ENCODE data around the gene INTS14.
A peak's percentile ranks its signal among the peaks of the same experiment; 100 is the strongest.

The INTS14 gene

GRCh38 chr15:65610871-65611718, at the start of gene INTS14:
INTS14 (minus strand) TSS chr15:65611131; CDS start chr15:65607380, 3,751 bp downstream.
- TF ChIP-seq YY1 (IDR thresholded peaks at IDR 0.05; ENCODE audit: insufficient read depth, insufficient read length): no peak
- Histone ChIP-seq H3K27me3 (ENCODE audit: insufficient read depth, insufficient read length) (no peaks in the 10 kb centered on the region), H3K4me3 (ENCODE audit: insufficient read length, low read depth) (peak within 1 kb of the TSS; percentile 97), H3K4me1 (ENCODE audit: insufficient read depth, insufficient read length) (no peaks in the 10 kb centered on the region), H3K36me3 (ENCODE audit: insufficient read depth, insufficient read length, low read length) (peaks cover 18% of the 10 kb centered on the region), H3K9me3 (ENCODE audit: insufficient read depth, low read length) (no peaks in the 10 kb centered on the region), H3K9ac (ENCODE audit: insufficient read length, low read depth) (peak within 1 kb of the TSS; percentile 97)
- peak; percentile 96 for DNase-seq (ENCODE audit: low read depth, low spot score)

- no peaks in the 10 kb centered on the region for H3K4me1 ChIP-seq (ENCODE audit: insufficient read depth, insufficient read length)
- H3K9ac ChIP-seq (ENCODE audit: insufficient read length, low read depth): no peak overlapping the region
- no peak overlapping the region for H3K4me3 ChIP-seq (ENCODE audit: insufficient read length, low read depth)
- DNase-seq (ENCODE audit: low read depth, low spot score): no peak
- H3K27me3 ChIP-seq (ENCODE audit: insufficient read depth, insufficient read length): no peaks in the 10 kb centered on the region
- no peak for TF ChIP-seq ZNF274 (IDR thresholded peaks at IDR 0.05; ENCODE audit: low read depth, low read length)
- TF ChIP-seq YY1 (IDR thresholded peaks at IDR 0.05; ENCODE audit: insufficient read depth, insufficient read length): no peak
- TF ChIP-seq SUZ12 (IDR thresholded peaks at IDR 0.05; ENCODE audit: extremely low read depth, insufficient read depth, insufficient read length): no peak
- no peaks in the 10 kb centered on the region for H3K36me3 ChIP-seq (ENCODE audit: insufficient read depth, insufficient read length, low read length)
- no peaks in the 10 kb centered on the region for H3K9me3 ChIP-seq (ENCODE audit: insufficient read depth, low read length)
Measured at GRCh38 chr15:65659502-65660052, 48.6 kb upstream of the INTS14 start.

- Histone ChIP-seq H3K9me3 (ENCODE audit: insufficient read depth, low read length) (no peaks in the 10 kb centered on the region), H3K4me3 (ENCODE audit: insufficient read length, low read depth) (no peak overlapping the region), H3K9ac (ENCODE audit: insufficient read length, low read depth) (no peak overlapping the region), H3K36me3 (ENCODE audit: insufficient read depth, insufficient read length, low read length) (peaks cover 2% of the 10 kb centered on the region), H3K4me1 (ENCODE audit: insufficient read depth, insufficient read length) (no peaks in the 10 kb centered on the region), H3K27me3 (ENCODE audit: insufficient read depth, insufficient read length) (no peaks in the 10 kb centered on the region)
- TF ChIP-seq YY1 (IDR thresholded peaks at IDR 0.05; ENCODE audit: insufficient read depth, insufficient read length): no peak
- TF ChIP-seq SUZ12 (IDR thresholded peaks at IDR 0.05; ENCODE audit: extremely low read depth, insufficient read depth, insufficient read length): no peak
- no peak for TF ChIP-seq ZNF274 (IDR thresholded peaks at IDR 0.05; ENCODE audit: low read depth, low read length)
- no peak for DNase-seq (ENCODE audit: low read depth, low spot score)
Measured at GRCh38 chr15:65655457-65655856, 44.5 kb upstream of the INTS14 start.

- TF ChIP-seq YY1 (IDR thresholded peaks at IDR 0.05; ENCODE audit: insufficient read depth, insufficient read length): no peak
- TF ChIP-seq ZNF274 (IDR thresholded peaks at IDR 0.05; ENCODE audit: low read depth, low read length): no peak
- TF ChIP-seq SUZ12 (IDR thresholded peaks at IDR 0.05; ENCODE audit: extremely low read depth, insufficient read depth, insufficient read length): no peak
- H3K36me3 ChIP-seq (ENCODE audit: insufficient read depth, insufficient read length, low read length): peaks cover 2% of the 10 kb centered on the region
- no peaks in the 10 kb centered on the region for H3K4me1 ChIP-seq (ENCODE audit: insufficient read depth, insufficient read length)
- H3K9ac ChIP-seq (ENCODE audit: insufficient read length, low read depth): no peak overlapping the region
- no peak overlapping the region for H3K4me3 ChIP-seq (ENCODE audit: insufficient read length, low read depth)
- no peaks in the 10 kb centered on the region for H3K9me3 ChIP-seq (ENCODE audit: insufficient read depth, low read length)
- H3K27me3 ChIP-seq (ENCODE audit: insufficient read depth, insufficient read length): no peaks in the 10 kb centered on the region
- no peak for DNase-seq (ENCODE audit: low read depth, low spot score)
Measured at GRCh38 chr15:65655026-65655425, 44.1 kb upstream of the INTS14 start.

- Histone ChIP-seq H3K9me3 (ENCODE audit: insufficient read depth, low read length) (no peaks in the 10 kb centered on the region), H3K4me1 (ENCODE audit: insufficient read depth, insufficient read length) (no peaks in the 10 kb centered on the region), H3K27me3 (ENCODE audit: insufficient read depth, insufficient read length) (no peaks in the 10 kb centered on the region), H3K36me3 (ENCODE audit: insufficient read depth, insufficient read length, low read length) (peaks cover 2% of the 10 kb centered on the region), H3K9ac (ENCODE audit: insufficient read length, low read depth) (no peak overlapping the region), H3K4me3 (ENCODE audit: insufficient read length, low read depth) (no peak overlapping the region)
- TF ChIP-seq YY1 (IDR thresholded peaks at IDR 0.05; ENCODE audit: insufficient read depth, insufficient read length) (no peak), ZNF274 (IDR thresholded peaks at IDR 0.05; ENCODE audit: low read depth, low read length) (no peak), SUZ12 (IDR thresholded peaks at IDR 0.05; ENCODE audit: extremely low read depth, insufficient read depth, insufficient read length) (no peak)
- no peak for DNase-seq (ENCODE audit: low read depth, low spot score)
Measured at GRCh38 chr15:65653801-65654521, 43.0 kb upstream of the INTS14 start.

- no peaks in the 10 kb centered on the region for H3K4me1 ChIP-seq (ENCODE audit: insufficient read depth, insufficient read length)
- TF ChIP-seq SUZ12 (IDR thresholded peaks at IDR 0.05; ENCODE audit: extremely low read depth, insufficient read depth, insufficient read length) (no peak), ZNF274 (IDR thresholded peaks at IDR 0.05; ENCODE audit: low read depth, low read length) (no peak), YY1 (IDR thresholded peaks at IDR 0.05; ENCODE audit: insufficient read depth, insufficient read length) (no peak)
- H3K9me3 ChIP-seq (ENCODE audit: insufficient read depth, low read length): no peaks in the 10 kb centered on the region
- H3K27me3 ChIP-seq (ENCODE audit: insufficient read depth, insufficient read length): no peaks in the 10 kb centered on the region
- H3K9ac ChIP-seq (ENCODE audit: insufficient read length, low read depth): no peak overlapping the region
- H3K4me3 ChIP-seq (ENCODE audit: insufficient read length, low read depth): no peak overlapping the region
- peaks cover 2% of the 10 kb centered on the region for H3K36me3 ChIP-seq (ENCODE audit: insufficient read depth, insufficient read length, low read length)
- no peak for DNase-seq (ENCODE audit: low read depth, low spot score)
Measured at GRCh38 chr15:65653341-65653740, 42.4 kb upstream of the INTS14 start.
